Ishikawa (cell line): ENCODE data around the gene ALKBH3.

Experiments used
- CEBPB ChIP-seq: IDR thresholded peaks from 2 replicates; pipeline ENCODE4 v1.6.1; 2012
- EGR1 ChIP-seq: IDR thresholded peaks from 2 replicates; pipeline ENCODE4 v1.6.1; 2012
- EP300 ChIP-seq: IDR thresholded peaks from 2 replicates; pipeline ENCODE4 v1.6.1; 2012; ENCODE audit warnings: borderline replicate concordance
- TAF1 ChIP-seq: IDR thresholded peaks from 2 replicates; pipeline ENCODE4 v1.6.1; 2012; ENCODE audit warnings: low read depth, mild to moderate bottlenecking
- TEAD4 ChIP-seq: IDR thresholded peaks from 2 replicates; pipeline ENCODE4 v1.6.1; 2012
- TF ChIP-seq, protein P1 (sequence below): IDR thresholded peaks from 2 replicates; pipeline ENCODE4 v1.6.1; 2012

DNA sequence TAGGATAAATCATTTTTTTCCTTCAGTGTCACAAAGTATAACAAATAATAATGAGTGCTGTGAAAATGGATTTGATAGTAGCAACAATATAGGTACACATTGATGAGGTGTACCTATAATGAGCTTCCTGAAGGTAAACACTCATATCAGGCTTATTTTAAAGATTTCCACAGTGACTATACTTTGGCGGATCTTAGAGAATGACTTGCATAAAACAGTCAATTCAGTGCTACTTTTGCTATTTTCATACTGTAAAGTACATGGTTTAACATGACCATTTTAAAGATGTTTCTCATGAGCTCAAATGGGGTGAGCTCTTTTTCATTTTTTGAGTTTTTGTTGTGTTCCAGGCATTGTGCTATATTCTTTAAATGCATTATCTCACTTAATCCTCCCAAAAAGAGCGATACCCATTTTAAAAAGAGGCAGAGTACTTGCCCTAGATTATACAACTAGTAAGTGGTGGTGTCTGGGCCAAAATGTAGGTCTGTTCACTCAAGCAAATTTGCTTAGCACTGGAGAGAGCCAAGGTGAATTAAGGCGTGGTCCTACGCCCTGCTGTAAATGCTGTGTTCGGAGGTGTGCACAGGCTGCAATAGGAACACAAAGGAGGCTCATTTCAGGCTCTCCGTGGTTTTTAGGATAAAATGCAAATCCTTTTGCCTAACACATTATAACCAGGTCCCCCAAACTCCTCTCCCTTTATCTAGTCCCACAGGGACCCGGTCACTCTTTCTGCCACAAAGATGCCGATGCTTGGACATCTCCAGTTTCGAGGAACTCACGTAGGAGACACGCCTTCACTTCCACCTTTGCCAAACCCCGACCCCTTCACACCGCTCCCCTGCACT, 617 bp upstream of the ALKBH3 start:
- TF ChIP-seq, protein P1, sequence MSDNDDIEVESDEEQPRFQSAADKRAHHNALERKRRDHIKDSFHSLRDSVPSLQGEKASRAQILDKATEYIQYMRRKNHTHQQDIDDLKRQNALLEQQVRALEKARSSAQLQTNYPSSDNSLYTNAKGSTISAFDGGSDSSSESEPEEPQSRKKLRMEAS: no peak
- TF ChIP-seq EP300 (no peak), TEAD4 (no peak), CEBPB (no peak), EGR1 (no peak), TAF1 (no peak)
